HepG2 (cell line): ENCODE measurements around the gene CDH2. TPM values are rescaled to one million over a fixed set of nuclear protein-coding genes. Genes with fewer than 3 reads are reported as not detected.

Experiments used
- ATAC-seq: fragments of 200-7000 bp; cut with Tn5 transposase; 3 replicates; pipeline ENCODE4 v1.9.1; 2020; ENCODE audit warnings: mild to moderate bottlenecking, moderate library complexity
- BruUV-seq: library from RNA; stranded (reverse); fragments of 400-500 nt; replicated peaks from 2 replicates; lab custom pipeline; 2021; lab: Mats Ljungman, UMichigan
- CTCF ChIA-PET: fragments of 300-600 bp; formaldehyde crosslinking; extraction: SDS; loops from one replicate; lab custom pipeline; 2021; ENCODE audit warnings: low total read pairs, inconsistent platforms, low intra/inter-chr PET ratio; lab: Yijun Ruan, JAX
- POLR2A ChIA-PET: fragments of 350-600 bp; sonication (Branson Sonifier 250); formaldehyde crosslinking; loops from one replicate; lab custom pipeline; 2020; ENCODE audit warnings: antibody characterized with exemption, inconsistent platforms; lab: Yijun Ruan, JAX
- DNase-seq: peaks from one replicate; pipeline ENCODE4 v3.0.0-alpha.2; 2015; ENCODE audit warnings: low spot score
- FAIRE-seq: peaks from 3 replicates; lab custom pipeline; 2011; peaks lifted over from hg19 to GRCh38; lab: Jason Lieb, UNC
- H2AFZ ChIP-seq: one replicate; pipeline ENCODE4 v1.6.1; 2011; ENCODE audit warnings: low read length, inconsistent platforms
- H3K27ac ChIP-seq: fragments of 300-600 bp; 3 replicates; pipeline ENCODE4 v1.8.0; 2011; ENCODE audit warnings: mixed run types, mild to moderate bottlenecking, mixed read lengths, low read length, inconsistent platforms; ENCODE audit not compliant: insufficient read depth; ENCODE audit errors: extremely low read length
- H3K27me3 ChIP-seq, 2 experiments: fragments of 200-600 bp in 1 of 2; 2 replicates in 1 of 2; 3 replicates in 1 of 2; pipeline versions ENCODE4 v1.6.0 to v1.8.0; 2011; ENCODE audit warnings: low read length in 2 of 2, mild to moderate bottlenecking in 2 of 2, moderate library complexity in 2 of 2, inconsistent platforms in 1 of 2; ENCODE audit not compliant: insufficient read depth in 2 of 2, control insufficient read depth in 1 of 2
- H3K36me3 ChIP-seq, 2 experiments: fragments of 200-600 bp in 1 of 2; replicated peaks in 1 of 2; 2 replicates in 1 of 2; 3 replicates in 1 of 2; pipeline versions ENCODE4 v1.5.1 to v1.8.0; 2011; ENCODE audit warnings: low read length in 2 of 2, inconsistent platforms in 1 of 2; ENCODE audit not compliant: insufficient read depth in 2 of 2, control insufficient read depth in 1 of 2
- H3K4me1 ChIP-seq: 2 replicates; pipeline ENCODE4 v1.5.1; 2012; ENCODE audit warnings: low read length, inconsistent platforms; ENCODE audit not compliant: insufficient read depth
- H3K4me2 ChIP-seq: 2 replicates; pipeline ENCODE4 v1.6.0; 2011; ENCODE audit warnings: low read depth, low read length, inconsistent platforms
- H3K4me3 ChIP-seq, 3 experiments: fragments of 200-600 bp in 1 of 3; sonication (generic), shearing (Covaris generic) in 1 of 3; replicated peaks in 1 of 3; 2 replicates each; pipeline ENCODE4 v1.5.1; 2011 to 2016; ENCODE audit warnings: low read length in 3 of 3, inconsistent platforms in 2 of 3, low read depth in 2 of 3, mild to moderate bottlenecking in 2 of 3, control low read depth in 1 of 3, mixed read lengths in 1 of 3; ENCODE audit not compliant: insufficient read depth in 1 of 3
- H3K79me2 ChIP-seq: one replicate; pipeline ENCODE4 v1.6.1; 2011; ENCODE audit warnings: low read length, inconsistent platforms; ENCODE audit not compliant: insufficient read depth
- H3K9ac ChIP-seq: 2 replicates; pipeline ENCODE4 v1.6.0; 2011; ENCODE audit warnings: mild to moderate bottlenecking, low read depth, low read length, inconsistent platforms; ENCODE audit not compliant: insufficient read depth
- H3K9me3 ChIP-seq: 2 replicates; pipeline ENCODE4 v1.5.1; 2012; ENCODE audit warnings: mild to moderate bottlenecking, low read length
- H4K20me1 ChIP-seq: 2 replicates; pipeline ENCODE4 v1.6.0; 2011; ENCODE audit warnings: inconsistent platforms, mild to moderate bottlenecking, low read length, moderate library complexity; ENCODE audit not compliant: insufficient read depth
- ELF1 ChIP-seq: sonication (generic); formaldehyde crosslinking; IDR thresholded peaks from 2 replicates; pipeline ENCODE4 v1.4.0; 2020; ENCODE audit warnings: missing genetic modification reagents
- HOXA5 ChIP-seq: sonication (generic); formaldehyde crosslinking; IDR thresholded peaks from 2 replicates; pipeline ENCODE4 v1.4.0; 2020; ENCODE audit warnings: missing genetic modification reagents
- KLF13 ChIP-seq: sonication (generic); formaldehyde crosslinking; IDR thresholded peaks from 2 replicates; pipeline ENCODE4 v1.4.0; 2020; ENCODE audit warnings: mild to moderate bottlenecking, missing genetic modification reagents
- THAP11 ChIP-seq: IDR thresholded peaks from 2 replicates; pipeline ENCODE4 v1.6.1; 2016; ENCODE audit warnings: missing biosample characterization, missing genetic modification reagents
- ZFP36L1 ChIP-seq: sonication (generic); formaldehyde crosslinking; IDR thresholded peaks from 2 replicates; pipeline ENCODE4 v1.8.0; 2022; ENCODE audit warnings: mild to moderate bottlenecking, missing genetic modification reagents, moderate library complexity
- ZNF143 ChIP-seq: sonication (generic); formaldehyde crosslinking; IDR thresholded peaks from 2 replicates; pipeline ENCODE4 v1.4.0; 2020; ENCODE audit warnings: missing genetic modification reagents
- ZNF17 ChIP-seq: sonication (generic); formaldehyde crosslinking; IDR thresholded peaks from 2 replicates; pipeline ENCODE4 v1.5.0; 2020; ENCODE audit warnings: mild to moderate bottlenecking, missing genetic modification reagents
- ZNF333 ChIP-seq: sonication (generic); formaldehyde crosslinking; IDR thresholded peaks from 2 replicates; pipeline ENCODE4 v1.4.0; 2020; ENCODE audit warnings: mild to moderate bottlenecking, missing genetic modification reagents, borderline replicate concordance
- ZNF616 ChIP-seq: sonication (generic); formaldehyde crosslinking; IDR thresholded peaks from 2 replicates; pipeline ENCODE4 v1.5.0; 2020; ENCODE audit warnings: low read depth, mild to moderate bottlenecking, missing genetic modification reagents
- ZNF780A ChIP-seq: sonication (generic); formaldehyde crosslinking; IDR thresholded peaks from 2 replicates; pipeline ENCODE4 v1.8.0; 2022; ENCODE audit warnings: mild to moderate bottlenecking, missing genetic modification reagents, moderate library complexity
- ZSCAN22 ChIP-seq: sonication (generic); formaldehyde crosslinking; IDR thresholded peaks from 2 replicates; pipeline ENCODE4 v1.4.0; 2020; ENCODE audit warnings: mild to moderate bottlenecking, missing genetic modification reagents
- WGBS: methylation state at CpG from one replicate; pipeline ENCODE4 v1.1.6; 2017; ENCODE audit warnings: low lambda C conversion rate; 5-methylcytosine and 5-hydroxymethylcytosine counted together
- in situ Hi-C: cut with HindIII; loops from 2 replicates; pipeline ENCODE4 v1.10.0; 2017; ENCODE audit warnings: low pct_unique_long_range_greater_than_20kb; ENCODE audit not compliant: extremely low pct_ligation_motif_present
- intact Hi-C: fragments of 100-400 bp; cut with micrococcal nuclease; formaldehyde crosslinking; loops from one replicate; pipeline ENCODE4 v1.10.0; 2022; ENCODE audit not compliant: unreplicated experiment
- polyA plus RNA-seq, 8 experiments: library from polyadenylated mRNA; depleted of rRNA in 3 of 8; stranded (reverse) in 7 of 8; unstranded in 1 of 8; fragments of >200 nt; fragmentation: Illumina TruSeq in 4 of 8; extraction: Trizol in 4 of 8; gene quantifications; 2 replicates each; pipeline versions ENCODE4 v1.2.1 to v1.2.3, GENCODE V29; 2011 to 2016; ENCODE audit warnings: low read depth in 4 of 8, missing spikeins in 1 of 8, mixed read lengths in 1 of 8; ENCODE audit not compliant: insufficient read depth in 1 of 8
- total RNA-seq, 5 experiments: library from RNA; depleted of rRNA; stranded (reverse); fragments of >200 nt; fragmentation: Illumina TruSeq; extraction: Trizol; gene quantifications; 2 replicates each; pipeline ENCODE4 v1.2.3, GENCODE V29; 2016; ENCODE audit warnings: low read depth in 1 of 5
- TF ChIP-seq, protein P1 (sequence below): sonication (generic); formaldehyde crosslinking; IDR thresholded peaks from 2 replicates; pipeline ENCODE4 v1.4.0; 2020; ENCODE audit warnings: missing genetic modification reagents
- TF ChIP-seq, protein P2 (sequence below): sonication (generic); formaldehyde crosslinking; IDR thresholded peaks from 2 replicates; pipeline ENCODE4 v1.4.0; 2020; ENCODE audit warnings: missing genetic modification reagents
- TF ChIP-seq, protein P3 (sequence below): sonication (generic); formaldehyde crosslinking; IDR thresholded peaks from 2 replicates; pipeline ENCODE4 v1.8.1; 2023; ENCODE audit warnings: mild to moderate bottlenecking, missing genetic modification reagents

The CDH2 gene
- total and polyA plus RNA-seq, 2 of the 13 experiments (the other 11 are each of a cell fraction or from before 2014, with no cell fraction given): 18.6 to 36.1 TPM

DNA sequence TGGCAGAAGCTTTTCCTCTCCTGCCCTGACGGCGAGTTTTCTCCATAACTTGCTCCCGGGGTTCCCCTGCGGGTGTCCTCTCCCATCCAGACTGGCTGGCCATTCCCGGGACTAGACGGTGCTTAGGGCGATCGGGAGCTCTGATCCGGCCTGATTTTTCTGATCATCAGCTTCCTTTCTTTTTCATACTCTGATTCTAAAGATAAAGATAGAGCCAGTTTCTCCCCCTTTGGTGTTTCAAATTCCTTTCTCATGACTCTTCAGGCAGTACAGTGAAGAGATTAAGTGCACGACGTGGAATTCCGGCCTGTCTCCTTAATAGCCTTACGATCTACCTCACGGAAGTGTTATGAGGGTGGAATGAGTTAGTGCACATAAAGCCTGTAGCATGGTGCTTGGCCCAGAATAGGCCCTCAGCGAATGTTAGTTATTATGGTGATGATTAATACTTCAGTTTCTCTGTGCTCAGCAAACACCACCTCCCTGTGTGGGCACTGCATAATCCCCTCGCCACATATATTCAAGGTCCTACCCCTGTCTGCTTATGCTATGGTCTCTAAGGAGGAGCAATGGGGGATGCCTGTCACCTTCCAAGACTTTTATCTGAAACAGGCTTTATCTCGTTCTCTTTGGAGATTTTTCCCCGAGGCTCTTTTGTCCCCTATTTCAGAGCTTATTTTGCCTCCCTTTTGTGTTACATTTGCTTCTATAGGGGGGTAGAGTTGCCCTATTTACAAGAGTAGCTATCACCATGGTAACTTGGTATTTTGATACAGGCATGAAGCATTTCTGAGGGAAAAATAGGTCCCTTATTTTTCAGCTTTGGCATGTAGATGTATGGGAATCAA is 254.8 kb downstream of the CDH2 start (continued):
- TF ChIP-seq, protein P1, sequence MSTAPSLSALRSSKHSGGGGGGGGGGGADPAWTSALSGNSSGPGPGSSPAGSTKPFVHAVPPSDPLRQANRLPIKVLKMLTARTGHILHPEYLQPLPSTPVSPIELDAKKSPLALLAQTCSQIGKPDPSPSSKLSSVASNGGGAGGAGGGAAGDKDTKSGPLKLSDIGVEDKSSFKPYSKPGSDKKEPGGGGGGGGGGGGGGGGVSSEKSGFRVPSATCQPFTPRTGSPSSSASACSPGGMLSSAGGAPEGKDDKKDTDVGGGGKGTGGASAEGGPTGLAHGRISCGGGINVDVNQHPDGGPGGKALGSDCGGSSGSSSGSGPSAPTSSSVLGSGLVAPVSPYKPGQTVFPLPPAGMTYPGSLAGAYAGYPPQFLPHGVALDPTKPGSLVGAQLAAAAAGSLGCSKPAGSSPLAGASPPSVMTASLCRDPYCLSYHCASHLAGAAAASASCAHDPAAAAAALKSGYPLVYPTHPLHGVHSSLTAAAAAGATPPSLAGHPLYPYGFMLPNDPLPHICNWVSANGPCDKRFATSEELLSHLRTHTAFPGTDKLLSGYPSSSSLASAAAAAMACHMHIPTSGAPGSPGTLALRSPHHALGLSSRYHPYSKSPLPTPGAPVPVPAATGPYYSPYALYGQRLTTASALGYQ (CRISPR knock-in tag): no peak
- TF ChIP-seq ZFP36L1 (CRISPR knock-in tag): no peak

DNA sequence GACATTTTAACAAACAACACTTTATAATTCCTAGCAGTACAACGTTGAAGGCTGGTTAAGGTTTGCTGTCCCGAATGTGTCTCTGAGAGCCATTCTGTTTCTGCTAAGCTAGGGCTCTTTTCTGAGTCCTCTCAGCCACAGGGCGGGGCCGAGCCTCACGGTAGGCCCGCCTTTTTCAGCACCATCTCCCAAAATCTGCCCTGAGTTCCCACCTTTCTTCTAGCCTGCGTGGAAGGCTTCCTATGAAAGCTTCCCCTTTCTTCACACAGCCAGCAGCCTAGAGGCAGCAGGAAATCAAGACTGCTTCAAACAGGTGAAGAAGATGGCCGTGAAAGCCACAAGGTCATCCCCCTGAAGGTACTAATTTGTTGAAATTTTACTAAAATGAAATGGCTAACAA is 255.5 kb downstream of the CDH2 start:
- FAIRE-seq (no peak), ATAC-seq (no peak; the same call in 2 of the 3 replicates), DNase-seq (no peak)
- H3K79me2 ChIP-seq: no peaks in the 10 kb centered on the region
- peaks cover 0 to 3% of the 10 kb centered on the region in 2 experiments; a peak in 1 of 5 replicates for H3K27me3 ChIP-seq
- H3K4me1 ChIP-seq: peaks cover 12% of the 10 kb centered on the region; the same call in 1 of the 2 replicates
- no peak overlapping the region for H3K9ac ChIP-seq
- CTCF ChIA-PET: no interaction called here
- no peaks in the 10 kb centered on the region for H4K20me1 ChIP-seq
- no peaks in the 10 kb centered on the region for H3K36me3 ChIP-seq
- in situ Hi-C loops: no loop called here
- WGBS: 30% methylated on average over 8 of the region's 8 CpGs
- H3K27ac ChIP-seq: no peak overlapping the region
- intact Hi-C loops: no loop called here
- H3K9me3 ChIP-seq: no peaks in the 10 kb centered on the region
- no TSS peak for BruUV-seq
- 0 out of 6 replicates have a peak overlapping the region, but pooled peaks of 1 of the 3 experiments have one; percentile 24 for H3K4me3 ChIP-seq
- H3K4me2 ChIP-seq: peak overlapping the region; percentile 32
- H2AFZ ChIP-seq: no peak overlapping the region
- POLR2A ChIA-PET: no interaction called here
- TF ChIP-seq ZNF333 (no peak), ZSCAN22 (no peak), KLF13 (CRISPR knock-in tag) (no peak), ZNF780A (CRISPR knock-in tag) (no peak), ELF1 (no peak), ZNF17 (CRISPR knock-in tag) (no peak), THAP11 (CRISPR knock-in tag) (no peak), ZNF143 (CRISPR knock-in tag) (no peak), HOXA5 (CRISPR knock-in tag) (no peak), ZNF616 (CRISPR knock-in tag) (no peak)
- TF ChIP-seq, protein P2, sequence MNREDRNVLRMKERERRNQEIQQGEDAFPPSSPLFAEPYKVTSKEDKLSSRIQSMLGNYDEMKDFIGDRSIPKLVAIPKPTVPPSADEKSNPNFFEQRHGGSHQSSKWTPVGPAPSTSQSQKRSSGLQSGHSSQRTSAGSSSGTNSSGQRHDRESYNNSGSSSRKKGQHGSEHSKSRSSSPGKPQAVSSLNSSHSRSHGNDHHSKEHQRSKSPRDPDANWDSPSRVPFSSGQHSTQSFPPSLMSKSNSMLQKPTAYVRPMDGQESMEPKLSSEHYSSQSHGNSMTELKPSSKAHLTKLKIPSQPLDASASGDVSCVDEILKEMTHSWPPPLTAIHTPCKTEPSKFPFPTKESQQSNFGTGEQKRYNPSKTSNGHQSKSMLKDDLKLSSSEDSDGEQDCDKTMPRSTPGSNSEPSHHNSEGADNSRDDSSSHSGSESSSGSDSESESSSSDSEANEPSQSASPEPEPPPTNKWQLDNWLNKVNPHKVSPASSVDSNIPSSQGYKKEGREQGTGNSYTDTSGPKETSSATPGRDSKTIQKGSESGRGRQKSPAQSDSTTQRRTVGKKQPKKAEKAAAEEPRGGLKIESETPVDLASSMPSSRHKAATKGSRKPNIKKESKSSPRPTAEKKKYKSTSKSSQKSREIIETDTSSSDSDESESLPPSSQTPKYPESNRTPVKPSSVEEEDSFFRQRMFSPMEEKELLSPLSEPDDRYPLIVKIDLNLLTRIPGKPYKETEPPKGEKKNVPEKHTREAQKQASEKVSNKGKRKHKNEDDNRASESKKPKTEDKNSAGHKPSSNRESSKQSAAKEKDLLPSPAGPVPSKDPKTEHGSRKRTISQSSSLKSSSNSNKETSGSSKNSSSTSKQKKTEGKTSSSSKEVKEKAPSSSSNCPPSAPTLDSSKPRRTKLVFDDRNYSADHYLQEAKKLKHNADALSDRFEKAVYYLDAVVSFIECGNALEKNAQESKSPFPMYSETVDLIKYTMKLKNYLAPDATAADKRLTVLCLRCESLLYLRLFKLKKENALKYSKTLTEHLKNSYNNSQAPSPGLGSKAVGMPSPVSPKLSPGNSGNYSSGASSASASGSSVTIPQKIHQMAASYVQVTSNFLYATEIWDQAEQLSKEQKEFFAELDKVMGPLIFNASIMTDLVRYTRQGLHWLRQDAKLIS (CRISPR knock-in tag): no peak
- TF ChIP-seq, protein P3, sequence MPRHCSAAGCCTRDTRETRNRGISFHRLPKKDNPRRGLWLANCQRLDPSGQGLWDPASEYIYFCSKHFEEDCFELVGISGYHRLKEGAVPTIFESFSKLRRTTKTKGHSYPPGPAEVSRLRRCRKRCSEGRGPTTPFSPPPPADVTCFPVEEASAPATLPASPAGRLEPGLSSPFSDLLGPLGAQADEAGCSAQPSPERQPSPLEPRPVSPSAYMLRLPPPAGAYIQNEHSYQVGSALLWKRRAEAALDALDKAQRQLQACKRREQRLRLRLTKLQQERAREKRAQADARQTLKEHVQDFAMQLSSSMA: no peak
- TF ChIP-seq, protein P1 (CRISPR knock-in tag): no peak
